DOHH2 (cell line): Measurements from ENCODE around the gene MAPK12.

Experiments
- H3F3A ChIP-seq: fragments of 200-600 bp; sonication (generic), shearing (Covaris generic); 2 replicates; pipeline ENCODE4 v1.6.0; 2016; ENCODE audit warnings: antibody characterized with exemption, mild to moderate bottlenecking; ENCODE audit not compliant: control insufficient read depth, insufficient read depth
- H3K27ac ChIP-seq: fragments of 200-600 bp; sonication (generic); 2 replicates; pipeline ENCODE4 v1.5.1; 2014; ENCODE audit warnings: low read depth, mild to moderate bottlenecking, low read length, moderate library complexity
- H3K27me3 ChIP-seq: fragments of 200-600 bp; sonication (generic); 2 replicates; pipeline ENCODE4 v1.6.1; 2014; ENCODE audit warnings: mild to moderate bottlenecking, low read length, mixed read lengths; ENCODE audit not compliant: control insufficient read depth
- H3K36me3 ChIP-seq: fragments of 200-600 bp; sonication (generic); 2 replicates; pipeline ENCODE4 v1.6.1; 2014; ENCODE audit warnings: mild to moderate bottlenecking, low read length, moderate library complexity, mixed read lengths; ENCODE audit not compliant: control insufficient read depth
- H3K4me1 ChIP-seq: fragments of 200-600 bp; sonication (generic); 2 replicates; pipeline ENCODE4 v1.6.1; 2014; ENCODE audit warnings: mild to moderate bottlenecking, low read length, mixed read lengths; ENCODE audit not compliant: control insufficient read depth
- H3K4me2 ChIP-seq: fragments of 200-600 bp; sonication (generic); 2 replicates; pipeline ENCODE4 v1.6.0; 2014; ENCODE audit warnings: mild to moderate bottlenecking, low read length, moderate library complexity
- H3K4me3 ChIP-seq: fragments of 200-600 bp; sonication (generic); 2 replicates; pipeline ENCODE4 v1.5.1; 2014; ENCODE audit warnings: mild to moderate bottlenecking, low read length, mixed read lengths
- H3K79me2 ChIP-seq: fragments of 200-600 bp; sonication (generic); 2 replicates; pipeline ENCODE4 v1.6.1; 2014; ENCODE audit warnings: mild to moderate bottlenecking, low read length, mixed read lengths; ENCODE audit not compliant: control insufficient read depth
- H3K9me2 ChIP-seq: fragments of 200-600 bp; sonication (generic); replicated peaks from 2 replicates; pipeline ENCODE4 v1.6.1; 2014; ENCODE audit warnings: mild to moderate bottlenecking, low read length, mixed read lengths; ENCODE audit not compliant: control insufficient read depth
- H3K9me3 ChIP-seq: fragments of 200-600 bp; sonication (generic); 2 replicates; pipeline ENCODE4 v1.6.1; 2014; ENCODE audit warnings: antibody characterized with exemption, low read length, mixed read lengths; ENCODE audit not compliant: control insufficient read depth, insufficient read depth
- H4K20me1 ChIP-seq: fragments of 200-600 bp; sonication (generic); 2 replicates; pipeline ENCODE4 v1.6.0; 2014; ENCODE audit warnings: low read depth, mild to moderate bottlenecking, antibody characterized with exemption, low read length, moderate library complexity; ENCODE audit not compliant: control insufficient read depth, insufficient read depth
- EZH2phosphoT487 ChIP-seq: fragments of 200-600 bp; sonication (generic); IDR thresholded peaks from 2 replicates; pipeline ENCODE4 v1.6.1; 2017; ENCODE audit warnings: borderline replicate concordance, mild to moderate bottlenecking, antibody characterized with exemption, low read length, moderate library complexity, mixed read lengths
- TF ChIP-seq, protein P1 (sequence below): fragments of 200-600 bp; sonication (generic); IDR thresholded peaks from one replicate; pipeline ENCODE4 v1.5.1; 2014; ENCODE audit warnings: antibody characterized with exemption, mild to moderate bottlenecking, low read depth, low read length; ENCODE audit not compliant: poor library complexity, severe bottlenecking

Gene MAPK12

DNA sequence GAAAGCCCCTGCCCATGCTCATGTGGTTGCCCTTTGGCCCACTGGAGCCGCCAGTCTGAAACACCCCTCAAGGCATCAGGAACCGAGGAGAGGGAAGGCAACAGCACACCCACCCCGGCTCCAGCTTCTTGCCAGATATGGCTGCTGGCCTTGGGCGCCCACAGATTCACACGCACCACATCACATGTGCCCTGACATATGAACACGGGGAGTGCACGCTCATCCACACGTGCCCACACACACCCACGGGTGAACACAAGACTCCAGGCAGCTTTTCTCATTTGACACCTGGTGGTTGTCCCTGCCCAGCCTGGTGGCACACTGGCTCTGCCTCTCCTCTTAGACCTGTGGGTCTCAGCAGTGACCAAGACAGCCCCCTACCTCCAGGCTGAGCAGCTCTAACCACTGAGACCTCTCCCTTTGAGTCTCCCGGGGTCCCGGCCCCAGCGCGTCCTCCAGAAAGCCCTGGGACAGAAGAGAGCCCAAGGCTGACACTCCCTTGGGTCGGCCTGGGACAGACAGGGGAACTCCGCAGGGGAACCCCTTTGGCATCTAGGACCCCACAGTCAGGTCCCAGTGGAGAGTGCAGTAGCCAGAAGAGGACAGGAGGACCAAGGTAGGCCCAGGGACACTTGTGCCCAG is 2.7 kb upstream of the MAPK12 start:
- Histone ChIP-seq H3K27ac (no peak overlapping the region), H3K9me2 (no peaks in the 10 kb centered on the region), H4K20me1 (0 out of 2 replicates have a peak, but pooled peaks cover 3% of the 10 kb centered on the region), H3K4me3 (no peak overlapping the region), H3K79me2 (peaks cover 21% of the 10 kb centered on the region), H3K27me3 (no peaks in the 10 kb centered on the region), H3K4me2 (no peak overlapping the region), H3K9me3 (no peaks in the 10 kb centered on the region), H3K4me1 (peaks cover 43% of the 10 kb centered on the region), H3K36me3 (peaks cover 1% of the 10 kb centered on the region; the same call in 1 of the 2 replicates), H3F3A (no peaks in the 10 kb centered on the region)
- TF ChIP-seq EZH2phosphoT487 = no peak
- TF ChIP-seq, protein P1, sequence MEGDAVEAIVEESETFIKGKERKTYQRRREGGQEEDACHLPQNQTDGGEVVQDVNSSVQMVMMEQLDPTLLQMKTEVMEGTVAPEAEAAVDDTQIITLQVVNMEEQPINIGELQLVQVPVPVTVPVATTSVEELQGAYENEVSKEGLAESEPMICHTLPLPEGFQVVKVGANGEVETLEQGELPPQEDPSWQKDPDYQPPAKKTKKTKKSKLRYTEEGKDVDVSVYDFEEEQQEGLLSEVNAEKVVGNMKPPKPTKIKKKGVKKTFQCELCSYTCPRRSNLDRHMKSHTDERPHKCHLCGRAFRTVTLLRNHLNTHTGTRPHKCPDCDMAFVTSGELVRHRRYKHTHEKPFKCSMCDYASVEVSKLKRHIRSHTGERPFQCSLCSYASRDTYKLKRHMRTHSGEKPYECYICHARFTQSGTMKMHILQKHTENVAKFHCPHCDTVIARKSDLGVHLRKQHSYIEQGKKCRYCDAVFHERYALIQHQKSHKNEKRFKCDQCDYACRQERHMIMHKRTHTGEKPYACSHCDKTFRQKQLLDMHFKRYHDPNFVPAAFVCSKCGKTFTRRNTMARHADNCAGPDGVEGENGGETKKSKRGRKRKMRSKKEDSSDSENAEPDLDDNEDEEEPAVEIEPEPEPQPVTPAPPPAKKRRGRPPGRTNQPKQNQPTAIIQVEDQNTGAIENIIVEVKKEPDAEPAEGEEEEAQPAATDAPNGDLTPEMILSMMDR = no peak

DNA sequence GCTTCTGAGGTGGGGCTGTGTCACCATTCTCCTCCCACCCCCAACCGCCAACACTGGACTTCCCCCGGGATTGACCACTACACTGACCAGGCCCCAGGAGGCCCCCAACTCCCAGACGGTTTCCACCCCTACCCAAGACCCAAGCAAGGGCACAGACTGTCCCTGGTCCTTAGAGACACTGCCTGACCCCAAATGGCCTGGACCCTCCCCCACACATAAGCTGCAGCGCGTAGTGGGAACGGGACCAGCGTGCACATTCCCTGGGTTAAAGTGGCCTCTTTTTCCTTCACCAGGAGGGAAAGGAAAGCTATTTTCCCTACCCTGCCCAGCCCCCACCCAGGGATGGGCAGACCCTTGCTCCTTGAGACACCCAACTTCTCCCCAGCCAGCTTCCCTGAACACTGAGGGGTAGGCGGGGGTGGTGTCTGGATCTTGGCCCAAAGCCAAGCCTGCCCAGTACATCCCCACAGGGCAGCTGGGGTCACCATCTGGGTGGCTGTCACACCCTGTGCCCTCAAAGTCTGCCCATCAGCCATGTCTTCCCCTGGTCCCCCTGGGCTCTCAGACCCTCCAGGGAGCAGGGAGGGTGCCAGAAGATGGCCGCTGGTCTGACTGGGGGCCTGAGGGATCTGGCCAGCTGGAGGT is 1.6 kb upstream of the MAPK12 start:
- TF ChIP-seq, protein P1 = no peak
- no peak for TF ChIP-seq EZH2phosphoT487

DNA sequence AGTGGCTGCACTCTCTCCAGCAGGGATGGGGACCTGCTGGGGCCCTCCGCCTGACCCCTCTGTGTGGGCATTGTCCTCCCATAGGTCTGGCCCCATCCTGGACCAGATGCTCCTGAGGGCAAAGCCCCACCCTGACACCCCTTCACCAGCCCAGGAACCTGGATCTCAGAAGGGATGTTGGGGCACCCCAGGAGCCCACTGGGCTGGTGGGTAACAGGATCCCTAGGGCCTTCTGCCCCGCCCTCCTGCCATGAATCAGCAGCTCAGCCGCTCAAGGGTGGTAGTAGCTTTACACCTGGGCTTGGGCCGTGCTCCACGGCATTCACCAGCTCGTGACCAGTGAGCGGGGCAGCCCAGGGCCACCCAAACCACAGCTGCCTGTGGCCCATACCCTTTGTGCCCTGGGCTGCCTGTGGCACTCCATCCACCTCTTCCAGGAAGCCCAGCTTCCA is 1.0 kb upstream of the MAPK12 start:
- H3K4me3 ChIP-seq = peak overlapping the region; percentile 94
- TF ChIP-seq EZH2phosphoT487 = no peak
- TF ChIP-seq, protein P1 = no peak
- H3K79me2 ChIP-seq = peaks cover 31% of the 10 kb centered on the region
- 0 out of 2 replicates have a peak, but pooled peaks cover 3% of the 10 kb centered on the region for H4K20me1 ChIP-seq
- no peaks in the 10 kb centered on the region for H3K27me3 ChIP-seq
- H3K9me3 ChIP-seq = no peaks in the 10 kb centered on the region
- H3K27ac ChIP-seq = no peak overlapping the region
- peak overlapping the region; percentile 73 for H3K4me2 ChIP-seq
- no peaks in the 10 kb centered on the region for H3K9me2 ChIP-seq
- H3K4me1 ChIP-seq = peaks cover 27% of the 10 kb centered on the region
- H3F3A ChIP-seq = no peaks in the 10 kb centered on the region
- H3K36me3 ChIP-seq = peaks cover 18% of the 10 kb centered on the region

More for the DNA sequence above, 1.6 kb upstream of the MAPK12 start:
- H3K4me2 ChIP-seq = no peak overlapping the region
- H4K20me1 ChIP-seq = 0 out of 2 replicates have a peak, but pooled peaks cover 3% of the 10 kb centered on the region
- H3K4me3 ChIP-seq = no peak overlapping the region
- peaks cover 32% of the 10 kb centered on the region for H3K4me1 ChIP-seq
- peaks cover 12% of the 10 kb centered on the region for H3K36me3 ChIP-seq
- no peaks in the 10 kb centered on the region for H3K9me3 ChIP-seq
- peaks cover 31% of the 10 kb centered on the region for H3K79me2 ChIP-seq
- H3F3A ChIP-seq = no peaks in the 10 kb centered on the region
- H3K27ac ChIP-seq = no peak overlapping the region
- no peaks in the 10 kb centered on the region for H3K9me2 ChIP-seq
- H3K27me3 ChIP-seq = no peaks in the 10 kb centered on the region
